Duodenal mucosa (tissue), 2 donors: ENCODE results near the gene ITGBL1.

Experiments used
- H3K27ac ChIP-seq: one replicate; pipeline ENCODE4 v1.7.0; 2013; ENCODE audit warnings: low read depth, low read length
- H3K27me3 ChIP-seq, 2 donors: one replicate each; pipeline ENCODE4 v1.7.0; 2013; ENCODE audit warnings: low read length in 2 of 2, control low read depth in 1 of 2; ENCODE audit not compliant: insufficient read depth in 2 of 2, control insufficient read depth in 1 of 2
- H3K36me3 ChIP-seq, 2 donors: one replicate each; pipeline ENCODE4 v1.7.0; 2013; ENCODE audit warnings: low read length in 2 of 2, control low read depth in 1 of 2; ENCODE audit not compliant: insufficient read depth in 2 of 2, control insufficient read depth in 1 of 2
- H3K4me1 ChIP-seq, 2 donors: one replicate each; pipeline ENCODE4 v1.7.0; 2013; ENCODE audit warnings: low read length in 2 of 2, control low read depth in 1 of 2; ENCODE audit not compliant: insufficient read depth in 2 of 2, control insufficient read depth in 1 of 2
- H3K4me3 ChIP-seq, 2 donors: one replicate each; pipeline ENCODE4 v1.7.0; 2013; ENCODE audit warnings: low read length in 2 of 2, low read depth in 1 of 2
- H3K9ac ChIP-seq, 2 donors: one replicate each; pipeline ENCODE4 v1.7.0; 2013; ENCODE audit warnings: low read length in 2 of 2, low read depth in 1 of 2
- H3K9me3 ChIP-seq, 2 donors: one replicate each; pipeline ENCODE4 v1.7.0; 2013; ENCODE audit warnings: low read length in 2 of 2, control low read depth in 1 of 2; ENCODE audit not compliant: control insufficient read depth in 1 of 2

Gene ITGBL1

GRCh38 chr13:101452519-101453485 lies at the start of gene ITGBL1:
ITGBL1 (plus strand) TSS chr13:101452675; CDS start chr13:101452834, 159 bp downstream.
- H3K27ac ChIP-seq: no peak within 1 kb of the TSS
- H3K4me1 ChIP-seq: peaks cover 0 to 3% of the 10 kb centered on the region in 2 donors
- H3K27me3 ChIP-seq: no peaks in the 10 kb centered on the region

GRCh38 chr13:101406791-101407190 lies 45.7 kb upstream of the ITGBL1 start:
- no peak overlapping the region for H3K27ac ChIP-seq
- no peak overlapping the region for H3K4me3 ChIP-seq
- no peaks in the 10 kb centered on the region for H3K36me3 ChIP-seq
- H3K9ac ChIP-seq: no peak overlapping the region
- H3K4me1 ChIP-seq: no peaks in the 10 kb centered on the region
- H3K9me3 ChIP-seq: no peaks in the 10 kb centered on the region
- H3K27me3 ChIP-seq: no peaks in the 10 kb centered on the region

More at GRCh38 chr13:101452519-101453485, at the start of gene ITGBL1:
- Histone ChIP-seq H3K9me3 (no peaks in the 10 kb centered on the region), H3K36me3 (no peaks in the 10 kb centered on the region), H3K4me3 (peak within 1 kb of the TSS; percentile 63), H3K9ac (no peak within 1 kb of the TSS)

GRCh38 chr13:101408154-101408553 lies 44.3 kb upstream of the ITGBL1 start:
- no peaks in the 10 kb centered on the region for H3K27me3 ChIP-seq
- no peak overlapping the region for H3K4me3 ChIP-seq
- no peaks in the 10 kb centered on the region for H3K36me3 ChIP-seq
- H3K9me3 ChIP-seq: no peaks in the 10 kb centered on the region
- no peak overlapping the region for H3K27ac ChIP-seq
- H3K4me1 ChIP-seq: no peaks in the 10 kb centered on the region
- H3K9ac ChIP-seq: no peak overlapping the region

- Histone ChIP-seq H3K27ac (no peak overlapping the region), H3K9ac (no peak overlapping the region), H3K4me1 (no peaks in the 10 kb centered on the region)
Observed at GRCh38 chr13:101408992-101409656, 43.4 kb upstream of the ITGBL1 start.

GRCh38 chr13:101412076-101412475 lies 40.4 kb upstream of the ITGBL1 start:
- Histone ChIP-seq H3K9ac (no peak overlapping the region), H3K4me3 (no peak overlapping the region), H3K27ac (no peak overlapping the region), H3K4me1 (no peaks in the 10 kb centered on the region), H3K36me3 (no peaks in the 10 kb centered on the region), H3K9me3 (no peaks in the 10 kb centered on the region), H3K27me3 (peaks cover 11 to 13% of the 10 kb centered on the region in 2 donors)

More at GRCh38 chr13:101408992-101409656, 43.4 kb upstream of the ITGBL1 start:
- Histone ChIP-seq H3K4me3 (no peak overlapping the region), H3K27me3 (no peaks in the 10 kb centered on the region), H3K9me3 (no peaks in the 10 kb centered on the region), H3K36me3 (no peaks in the 10 kb centered on the region)

GRCh38 chr13:101415358-101416174 lies 36.9 kb upstream of the ITGBL1 start:
- H3K27me3 ChIP-seq: peaks cover 14 to 22% of the 10 kb centered on the region in 2 donors
- no peaks in the 10 kb centered on the region for H3K4me1 ChIP-seq
- no peak overlapping the region for H3K4me3 ChIP-seq
- H3K9me3 ChIP-seq: no peaks in the 10 kb centered on the region
- H3K36me3 ChIP-seq: no peaks in the 10 kb centered on the region
- H3K27ac ChIP-seq: no peak overlapping the region
- no peak overlapping the region for H3K9ac ChIP-seq

GRCh38 chr13:101416181-101417042 lies 36.1 kb upstream of the ITGBL1 start, which contains the start of gene NALCN:
NALCN (minus strand) TSS chr13:101416508; CDS start chr13:101399126, 17,382 bp downstream.
- Histone ChIP-seq H3K4me3 (peak within 1 kb of the TSS in 1 of 2 donors; percentile 30), H3K9ac (no peak within 1 kb of the TSS), H3K4me1 (no peaks in the 10 kb centered on the region), H3K27me3 (peaks cover 14 to 22% of the 10 kb centered on the region in 2 donors), H3K27ac (no peak within 1 kb of the TSS), H3K9me3 (no peaks in the 10 kb centered on the region), H3K36me3 (no peaks in the 10 kb centered on the region)

- Histone ChIP-seq H3K4me3 (no peak overlapping the region), H3K4me1 (no peaks in the 10 kb centered on the region), H3K36me3 (no peaks in the 10 kb centered on the region), H3K9me3 (no peaks in the 10 kb centered on the region), H3K9ac (no peak overlapping the region), H3K27ac (no peak overlapping the region), H3K27me3 (peaks cover 14 to 22% of the 10 kb centered on the region in 2 donors)
Observed at GRCh38 chr13:101417043-101417406, 35.5 kb upstream of the ITGBL1 start.

GRCh38 chr13:101417501-101417900 lies 35.0 kb upstream of the ITGBL1 start:
- H3K27me3 ChIP-seq: peaks cover 14 to 22% of the 10 kb centered on the region in 2 donors
- no peak overlapping the region for H3K4me3 ChIP-seq
- H3K4me1 ChIP-seq: no peaks in the 10 kb centered on the region
- H3K9ac ChIP-seq: no peak overlapping the region
- H3K9me3 ChIP-seq: no peaks in the 10 kb centered on the region
- H3K27ac ChIP-seq: no peak overlapping the region
- no peaks in the 10 kb centered on the region for H3K36me3 ChIP-seq
